B cell (primary cell): ENCODE results near the gene C10orf62. TPM values are rescaled to one million over a fixed set of nuclear protein-coding genes. Genes with fewer than 3 reads are reported as not detected.

Source experiments
- ATAC-seq: fragments of 200-7000 bp; cut with Tn5 transposase; one replicate; pipeline ENCODE4 v1.10.0; 2021; ENCODE audit warnings: low read depth, mild to moderate bottlenecking, moderate number of reproducible peaks, moderate library complexity
- CTCF ChIA-PET: fragments of 350-600 bp; sonication (Branson Sonifier 250); formaldehyde crosslinking; loops from one replicate; lab custom pipeline; 2021; ENCODE audit warnings: antibody characterized with exemption, inconsistent platforms; lab: Charles Lee
- POLR2A ChIA-PET: fragments of 350-600 bp; sonication (Branson Sonifier 250); formaldehyde crosslinking; loops from one replicate; lab custom pipeline; 2021; ENCODE audit warnings: antibody characterized with exemption; lab: Charles Lee
- DNase-seq: peaks from one replicate; pipeline ENCODE4 v3.0.0; 2013
- H2AFZ ChIP-seq: 2 replicates; pipeline ENCODE4 v1.6.1; 2012; ENCODE audit warnings: mild to moderate bottlenecking, low read depth, low read length; ENCODE audit not compliant: insufficient read depth, poor library complexity, severe bottlenecking
- H3K27ac ChIP-seq, 2 donors: 1 replicate in 1 of 2; 2 replicates in 1 of 2; pipeline ENCODE4 v1.5.1; 2012 to 2013; ENCODE audit warnings: low read length in 2 of 2, mild to moderate bottlenecking in 2 of 2, moderate library complexity in 1 of 2
- H3K27me3 ChIP-seq, 4 experiments: fragments of 200-600 bp in 1 of 4; sonication (generic) in 1 of 4; replicated peaks in 1 of 4; 1 replicate in 2 of 4; 2 replicates in 2 of 4; pipeline versions ENCODE4 v1.6.1 to v1.7.0; 2013 to 2016; ENCODE audit warnings: low read length in 3 of 4, mild to moderate bottlenecking in 2 of 4, mixed read lengths in 1 of 4, moderate library complexity in 1 of 4; ENCODE audit not compliant: insufficient read depth in 4 of 4, control insufficient read depth in 3 of 4; ENCODE audit errors: control extremely low read depth in 1 of 4
- H3K36me3 ChIP-seq, 2 experiments: replicated peaks in 1 of 2; 1 replicate in 1 of 2; 2 replicates in 1 of 2; pipeline versions ENCODE4 v1.6.1 to v1.7.1; 2013; ENCODE audit warnings: low read length in 1 of 2; ENCODE audit not compliant: insufficient read depth in 2 of 2, control insufficient read depth in 1 of 2; ENCODE audit errors: control extremely low read depth in 1 of 2, extremely low read depth in 1 of 2
- H3K4me1 ChIP-seq, 2 donors: fragments of 200-600 bp in 1 of 2; sonication (generic) in 1 of 2; 1 replicate in 1 of 2; 2 replicates in 1 of 2; pipeline versions ENCODE4 v1.5.1 to v1.6.1; 2013 to 2017; ENCODE audit warnings: low read length in 2 of 2; ENCODE audit not compliant: control insufficient read depth in 2 of 2, insufficient read depth in 2 of 2
- H3K4me2 ChIP-seq: replicated peaks from 2 replicates; pipeline ENCODE3; 2012; ENCODE audit warnings: mild to moderate bottlenecking, low read depth, low read length; ENCODE audit not compliant: poor library complexity, severe bottlenecking
- H3K4me3 ChIP-seq, 5 experiments: fragments of 200-600 bp in 1 of 5; sonication (generic) in 1 of 5; 1 replicate in 3 of 5; 2 replicates in 2 of 5; pipeline versions ENCODE4 v1.5.1 to v1.7.0; 2011 to 2016; ENCODE audit warnings: low read length in 4 of 5, mild to moderate bottlenecking in 4 of 5, low read depth in 2 of 5, control low read depth in 1 of 5, moderate library complexity in 1 of 5; ENCODE audit not compliant: insufficient read depth in 1 of 5; ENCODE audit errors: control extremely low read depth in 1 of 5, extremely low read depth in 1 of 5
- H3K79me2 ChIP-seq: fragments of 200-600 bp; sonication (generic); one replicate; pipeline ENCODE4 v1.6.0; 2016; ENCODE audit warnings: low read length; ENCODE audit not compliant: control insufficient read depth, insufficient read depth
- H3K9ac ChIP-seq: fragments of 200-600 bp; sonication (generic); 2 replicates; pipeline ENCODE4 v1.6.1; 2017; ENCODE audit warnings: mild to moderate bottlenecking, low read length, moderate library complexity
- H3K9me3 ChIP-seq, 3 donors: one replicate each; pipeline versions ENCODE4 v1.6.1 to v1.7.1; 2013; ENCODE audit warnings: low read length in 2 of 3; ENCODE audit not compliant: control insufficient read depth in 2 of 3, insufficient read depth in 1 of 3; ENCODE audit errors: control extremely low read depth in 1 of 3
- H4K20me1 ChIP-seq: 2 replicates; pipeline ENCODE4 v1.6.0; 2012; ENCODE audit warnings: mild to moderate bottlenecking, low read length; ENCODE audit not compliant: insufficient read depth, control insufficient read depth, poor library complexity, severe bottlenecking
- H3K27ac Mint-ChIP-seq: one replicate; pipeline ENCODE4 v1.8.0; 2021; ENCODE audit warnings: mixed read lengths
- H3K27me3 Mint-ChIP-seq: one replicate; pipeline ENCODE4 v1.8.0; 2021; ENCODE audit warnings: mixed read lengths
- H3K4me1 Mint-ChIP-seq: one replicate; pipeline ENCODE4 v1.8.0; 2021; ENCODE audit warnings: mixed read lengths
- H3K4me3 Mint-ChIP-seq: one replicate; pipeline ENCODE4 v1.8.0; 2021; ENCODE audit warnings: mixed read lengths
- H3K9me3 Mint-ChIP-seq: one replicate; pipeline ENCODE4 v1.8.0; 2022; ENCODE audit warnings: mixed read lengths; ENCODE audit not compliant: insufficient read depth
- EZH2 ChIP-seq: IDR thresholded peaks from 2 replicates; pipeline ENCODE4 v1.6.1; 2012; ENCODE audit warnings: borderline replicate concordance, low read depth, mild to moderate bottlenecking, moderate library complexity, low read length; ENCODE audit not compliant: insufficient read depth, poor library complexity, severe bottlenecking
- WGBS: methylation state at CpG from one replicate; pipeline ENCODE4 v1.1.5; 2013; ENCODE audit warnings: missing lambda C conversion rate; ENCODE audit not compliant: insufficient coverage; 5-methylcytosine and 5-hydroxymethylcytosine counted together
- intact Hi-C: fragments of 100-400 bp; cut with micrococcal nuclease; formaldehyde crosslinking; loops from one replicate; pipeline ENCODE4 v1.10.0; 2022
- polyA plus RNA-seq: library from polyadenylated mRNA; depleted of rRNA; stranded (reverse); fragments of >200 nt; gene quantifications from 2 replicates; pipeline ENCODE4 v1.2.3, GENCODE V29; 2012
- total RNA-seq, 2 donors: library from RNA; stranded (reverse); fragments of 120-200 nt in 1 of 2; gene quantifications; 1 replicate in 1 of 2; 2 replicates in 1 of 2; pipeline versions ENCODE4 v1.2.3 to v1.2.4, GENCODE V29; 2013 to 2022
- TF ChIP-seq, protein P1 (sequence below): fragments of 200-600 bp; IDR thresholded peaks from one replicate; pipeline ENCODE4 v1.8.0; 2022; ENCODE audit warnings: antibody characterized with exemption, mild to moderate bottlenecking

The C10orf62 gene
- total and polyA plus RNA-seq, 2 donors (not counting 1 experiment from before 2014, with no cell fraction given), result not detected

DNA sequence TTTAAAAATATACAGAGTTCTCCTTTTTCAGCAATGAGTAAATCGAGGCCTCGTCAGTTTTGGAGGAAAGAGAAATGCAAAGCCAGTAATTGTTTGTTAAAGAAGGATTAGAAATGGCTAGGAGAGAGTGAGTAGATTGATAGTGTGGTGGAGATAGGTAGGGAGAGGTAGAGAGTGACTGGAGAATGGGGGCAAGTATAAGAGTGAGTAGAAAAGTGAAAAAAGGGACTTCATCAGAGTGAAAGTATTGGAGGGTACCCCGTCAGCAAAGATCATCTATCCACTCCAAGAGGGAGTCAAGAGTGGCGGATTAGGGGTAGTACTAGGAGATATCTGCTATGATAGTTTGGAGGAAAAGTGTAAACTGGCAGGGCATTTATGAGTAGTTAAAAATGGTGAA is 26.2 kb upstream of the C10orf62 start:
- DNase-seq (no peak), ATAC-seq (no peak)
- H3K4me3 ChIP-seq, result no peak overlapping the region
- no peak overlapping the region for H2AFZ ChIP-seq
- H3K27me3 Mint-ChIP-seq, result no peaks in the 10 kb centered on the region
- H4K20me1 ChIP-seq, result no peaks in the 10 kb centered on the region
- no peak overlapping the region for H3K27ac Mint-ChIP-seq
- TF ChIP-seq EZH2, result no peak
- TF ChIP-seq, protein P1, sequence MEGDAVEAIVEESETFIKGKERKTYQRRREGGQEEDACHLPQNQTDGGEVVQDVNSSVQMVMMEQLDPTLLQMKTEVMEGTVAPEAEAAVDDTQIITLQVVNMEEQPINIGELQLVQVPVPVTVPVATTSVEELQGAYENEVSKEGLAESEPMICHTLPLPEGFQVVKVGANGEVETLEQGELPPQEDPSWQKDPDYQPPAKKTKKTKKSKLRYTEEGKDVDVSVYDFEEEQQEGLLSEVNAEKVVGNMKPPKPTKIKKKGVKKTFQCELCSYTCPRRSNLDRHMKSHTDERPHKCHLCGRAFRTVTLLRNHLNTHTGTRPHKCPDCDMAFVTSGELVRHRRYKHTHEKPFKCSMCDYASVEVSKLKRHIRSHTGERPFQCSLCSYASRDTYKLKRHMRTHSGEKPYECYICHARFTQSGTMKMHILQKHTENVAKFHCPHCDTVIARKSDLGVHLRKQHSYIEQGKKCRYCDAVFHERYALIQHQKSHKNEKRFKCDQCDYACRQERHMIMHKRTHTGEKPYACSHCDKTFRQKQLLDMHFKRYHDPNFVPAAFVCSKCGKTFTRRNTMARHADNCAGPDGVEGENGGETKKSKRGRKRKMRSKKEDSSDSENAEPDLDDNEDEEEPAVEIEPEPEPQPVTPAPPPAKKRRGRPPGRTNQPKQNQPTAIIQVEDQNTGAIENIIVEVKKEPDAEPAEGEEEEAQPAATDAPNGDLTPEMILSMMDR, result no peak
- CTCF ChIA-PET, result no interaction called here
- POLR2A ChIA-PET, result no interaction called here
- H3K9me3 Mint-ChIP-seq, result no peaks in the 10 kb centered on the region
- WGBS, result 100% methylated on average over 2 of the region's 4 CpGs
- no peaks in the 10 kb centered on the region for H3K36me3 ChIP-seq
- intact Hi-C loops, result no loop called here
- H3K9me3 ChIP-seq, result no peaks in the 10 kb centered on the region
- H3K9ac ChIP-seq, result no peak overlapping the region
- no peaks in the 10 kb centered on the region for H3K4me1 ChIP-seq
- peaks cover 2% of the 10 kb centered on the region for H3K4me1 Mint-ChIP-seq
- no peak overlapping the region for H3K27ac ChIP-seq
- H3K79me2 ChIP-seq, result no peaks in the 10 kb centered on the region
- H3K27me3 ChIP-seq, result no peaks in the 10 kb centered on the region
- no peak overlapping the region for H3K4me3 Mint-ChIP-seq
- H3K4me2 ChIP-seq, result no peak overlapping the region

DNA sequence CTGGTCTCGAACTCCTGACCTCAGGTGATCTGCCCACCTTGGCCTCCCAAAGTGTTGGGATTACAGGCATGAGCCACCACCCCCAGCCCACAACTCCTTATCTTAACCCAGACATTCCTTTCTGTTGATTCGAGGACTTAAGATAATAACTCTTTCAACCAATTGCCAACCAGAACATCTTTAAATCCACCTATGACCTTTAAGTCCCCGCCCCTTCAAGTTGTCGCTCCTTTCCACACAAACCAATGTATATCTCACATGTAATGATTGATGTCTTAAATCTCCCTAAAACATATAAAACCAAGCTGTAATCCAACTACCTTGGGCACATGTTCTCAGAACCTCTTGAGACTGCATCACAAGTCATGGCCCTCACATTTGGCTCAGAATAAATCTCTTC is 24.7 kb upstream of the C10orf62 start:
- Histone ChIP-seq H3K4me1 (no peaks in the 10 kb centered on the region), H3K9ac (no peak overlapping the region), H3K9me3 (no peaks in the 10 kb centered on the region), H3K27me3 (no peaks in the 10 kb centered on the region), H3K36me3 (no peaks in the 10 kb centered on the region), H3K4me3 (no peak overlapping the region), H3K79me2 (no peaks in the 10 kb centered on the region), H3K4me2 (no peak overlapping the region), H3K27ac (no peak overlapping the region), H4K20me1 (no peaks in the 10 kb centered on the region), H2AFZ (no peak overlapping the region)
- ChIA-PET POLR2A (no interaction called here), CTCF (no interaction called here)
- Mint-ChIP-seq H3K4me3 (no peak overlapping the region), H3K4me1 (peaks cover 2% of the 10 kb centered on the region), H3K27ac (no peak overlapping the region), H3K9me3 (no peaks in the 10 kb centered on the region), H3K27me3 (no peaks in the 10 kb centered on the region)
- 93% methylated on average over 3 of the region's 4 CpGs for WGBS
- DNase-seq, result no peak
- intact Hi-C loops, result no loop called here
- ATAC-seq, result no peak
- TF ChIP-seq, protein P1, result no peak
- no peak for TF ChIP-seq EZH2
